B cell (primary cell): ENCODE results near the gene XPNPEP1. TPM values are rescaled to one million over a fixed set of nuclear protein-coding genes. Genes with fewer than 3 reads are reported as not detected.

Experiments
- ATAC-seq: fragments of 200-7000 bp; cut with Tn5 transposase; one replicate; pipeline ENCODE4 v1.10.0; 2021; ENCODE audit warnings: low read depth, mild to moderate bottlenecking, moderate number of reproducible peaks, moderate library complexity
- CTCF ChIA-PET: fragments of 350-600 bp; sonication (Branson Sonifier 250); formaldehyde crosslinking; loops from one replicate; lab custom pipeline; 2021; ENCODE audit warnings: antibody characterized with exemption, inconsistent platforms; lab: Charles Lee
- POLR2A ChIA-PET: fragments of 350-600 bp; sonication (Branson Sonifier 250); formaldehyde crosslinking; loops from one replicate; lab custom pipeline; 2021; ENCODE audit warnings: antibody characterized with exemption; lab: Charles Lee
- DNase-seq: peaks from one replicate; pipeline ENCODE4 v3.0.0; 2013
- H2AFZ ChIP-seq: 2 replicates; pipeline ENCODE4 v1.6.1; 2012; ENCODE audit warnings: mild to moderate bottlenecking, low read depth, low read length; ENCODE audit not compliant: insufficient read depth, poor library complexity, severe bottlenecking
- H3K27ac ChIP-seq, 2 donors: 1 replicate in 1 of 2; 2 replicates in 1 of 2; pipeline ENCODE4 v1.5.1; 2012 to 2013; ENCODE audit warnings: low read length in 2 of 2, mild to moderate bottlenecking in 2 of 2, moderate library complexity in 1 of 2
- H3K27me3 ChIP-seq, 4 experiments: fragments of 200-600 bp in 1 of 4; sonication (generic) in 1 of 4; replicated peaks in 1 of 4; 1 replicate in 2 of 4; 2 replicates in 2 of 4; pipeline versions ENCODE4 v1.6.1 to v1.7.0; 2013 to 2016; ENCODE audit warnings: low read length in 3 of 4, mild to moderate bottlenecking in 2 of 4, mixed read lengths in 1 of 4, moderate library complexity in 1 of 4; ENCODE audit not compliant: insufficient read depth in 4 of 4, control insufficient read depth in 3 of 4; ENCODE audit errors: control extremely low read depth in 1 of 4
- H3K36me3 ChIP-seq, 2 experiments: replicated peaks in 1 of 2; 1 replicate in 1 of 2; 2 replicates in 1 of 2; pipeline versions ENCODE4 v1.6.1 to v1.7.1; 2013; ENCODE audit warnings: low read length in 1 of 2; ENCODE audit not compliant: insufficient read depth in 2 of 2, control insufficient read depth in 1 of 2; ENCODE audit errors: control extremely low read depth in 1 of 2, extremely low read depth in 1 of 2
- H3K4me1 ChIP-seq, 2 donors: fragments of 200-600 bp in 1 of 2; sonication (generic) in 1 of 2; 1 replicate in 1 of 2; 2 replicates in 1 of 2; pipeline versions ENCODE4 v1.5.1 to v1.6.1; 2013 to 2017; ENCODE audit warnings: low read length in 2 of 2; ENCODE audit not compliant: control insufficient read depth in 2 of 2, insufficient read depth in 2 of 2
- H3K4me2 ChIP-seq: replicated peaks from 2 replicates; pipeline ENCODE3; 2012; ENCODE audit warnings: mild to moderate bottlenecking, low read depth, low read length; ENCODE audit not compliant: poor library complexity, severe bottlenecking
- H3K4me3 ChIP-seq, 5 experiments: fragments of 200-600 bp in 1 of 5; sonication (generic) in 1 of 5; 1 replicate in 3 of 5; 2 replicates in 2 of 5; pipeline versions ENCODE4 v1.5.1 to v1.7.0; 2011 to 2016; ENCODE audit warnings: low read length in 4 of 5, mild to moderate bottlenecking in 4 of 5, low read depth in 2 of 5, control low read depth in 1 of 5, moderate library complexity in 1 of 5; ENCODE audit not compliant: insufficient read depth in 1 of 5; ENCODE audit errors: control extremely low read depth in 1 of 5, extremely low read depth in 1 of 5
- H3K79me2 ChIP-seq: fragments of 200-600 bp; sonication (generic); one replicate; pipeline ENCODE4 v1.6.0; 2016; ENCODE audit warnings: low read length; ENCODE audit not compliant: control insufficient read depth, insufficient read depth
- H3K9ac ChIP-seq: fragments of 200-600 bp; sonication (generic); 2 replicates; pipeline ENCODE4 v1.6.1; 2017; ENCODE audit warnings: mild to moderate bottlenecking, low read length, moderate library complexity
- H3K9me3 ChIP-seq, 3 donors: one replicate each; pipeline versions ENCODE4 v1.6.1 to v1.7.1; 2013; ENCODE audit warnings: low read length in 2 of 3; ENCODE audit not compliant: control insufficient read depth in 2 of 3, insufficient read depth in 1 of 3; ENCODE audit errors: control extremely low read depth in 1 of 3
- H4K20me1 ChIP-seq: 2 replicates; pipeline ENCODE4 v1.6.0; 2012; ENCODE audit warnings: mild to moderate bottlenecking, low read length; ENCODE audit not compliant: insufficient read depth, control insufficient read depth, poor library complexity, severe bottlenecking
- H3K27ac Mint-ChIP-seq: one replicate; pipeline ENCODE4 v1.8.0; 2021; ENCODE audit warnings: mixed read lengths
- H3K27me3 Mint-ChIP-seq: one replicate; pipeline ENCODE4 v1.8.0; 2021; ENCODE audit warnings: mixed read lengths
- H3K4me1 Mint-ChIP-seq: one replicate; pipeline ENCODE4 v1.8.0; 2021; ENCODE audit warnings: mixed read lengths
- H3K4me3 Mint-ChIP-seq: one replicate; pipeline ENCODE4 v1.8.0; 2021; ENCODE audit warnings: mixed read lengths
- H3K9me3 Mint-ChIP-seq: one replicate; pipeline ENCODE4 v1.8.0; 2022; ENCODE audit warnings: mixed read lengths; ENCODE audit not compliant: insufficient read depth
- CTCF ChIP-seq: fragments of 200-600 bp; IDR thresholded peaks from one replicate; pipeline ENCODE4 v1.8.0; 2022; ENCODE audit warnings: antibody characterized with exemption, mild to moderate bottlenecking
- EZH2 ChIP-seq: IDR thresholded peaks from 2 replicates; pipeline ENCODE4 v1.6.1; 2012; ENCODE audit warnings: borderline replicate concordance, low read depth, mild to moderate bottlenecking, moderate library complexity, low read length; ENCODE audit not compliant: insufficient read depth, poor library complexity, severe bottlenecking
- WGBS: methylation state at CpG from one replicate; pipeline ENCODE4 v1.1.5; 2013; ENCODE audit warnings: missing lambda C conversion rate; ENCODE audit not compliant: insufficient coverage; 5-methylcytosine and 5-hydroxymethylcytosine counted together
- intact Hi-C: fragments of 100-400 bp; cut with micrococcal nuclease; formaldehyde crosslinking; loops from one replicate; pipeline ENCODE4 v1.10.0; 2022
- polyA plus RNA-seq: library from polyadenylated mRNA; depleted of rRNA; stranded (reverse); fragments of >200 nt; gene quantifications from 2 replicates; pipeline ENCODE4 v1.2.3, GENCODE V29; 2012
- total RNA-seq, 2 donors: library from RNA; stranded (reverse); fragments of 120-200 nt in 1 of 2; gene quantifications; 1 replicate in 1 of 2; 2 replicates in 1 of 2; pipeline versions ENCODE4 v1.2.3 to v1.2.4, GENCODE V29; 2013 to 2022

The XPNPEP1 gene
- total and polyA plus RNA-seq, 2 donors (not counting 1 experiment from before 2014, with no cell fraction given), result 60.6 to 70.8 TPM

DNA sequence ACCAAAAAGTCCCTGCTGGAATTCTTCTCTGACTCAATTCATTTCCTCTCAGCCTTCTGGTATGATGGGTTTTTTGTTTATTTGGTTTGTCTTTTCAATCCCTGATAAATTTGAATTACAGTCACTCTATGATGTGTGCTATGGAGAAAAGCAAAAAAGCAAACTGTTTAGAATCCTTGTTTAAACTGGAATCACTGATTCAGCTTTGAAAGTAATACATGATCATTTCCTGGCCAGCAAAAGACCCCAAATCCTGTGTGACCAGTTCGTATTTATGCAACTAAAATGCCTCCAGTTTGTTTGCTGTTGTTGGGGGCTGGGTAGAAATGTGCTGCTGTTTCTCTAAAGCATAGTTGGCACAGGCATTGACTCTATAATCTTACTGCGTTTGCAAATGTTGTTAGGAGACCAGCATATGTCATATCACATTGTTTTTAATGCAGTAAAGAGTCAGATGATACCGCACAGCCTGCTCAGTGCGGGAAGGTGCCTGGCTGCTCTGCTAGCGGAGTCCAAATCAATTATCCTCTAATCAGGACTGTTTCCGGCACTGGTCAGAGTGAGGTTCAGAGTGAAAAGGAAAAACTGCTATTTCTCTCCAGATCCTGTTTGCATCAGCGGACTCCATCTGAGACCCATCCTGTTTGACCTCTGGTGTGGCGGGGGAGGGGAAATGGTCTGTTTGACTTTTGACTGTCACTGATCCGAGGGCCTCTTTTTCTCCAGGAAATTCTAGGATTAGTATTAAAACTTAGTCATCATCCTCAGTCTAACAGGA is 43.8 kb upstream of the XPNPEP1 start:
- Mint-ChIP-seq H3K4me1 (no peaks in the 10 kb centered on the region), H3K27me3 (no peaks in the 10 kb centered on the region), H3K4me3 (no peak overlapping the region), H3K27ac (no peak overlapping the region), H3K9me3 (no peaks in the 10 kb centered on the region)
- H4K20me1 ChIP-seq, result no peaks in the 10 kb centered on the region
- TF ChIP-seq CTCF, result no peak
- TF ChIP-seq EZH2, result no peak
- peaks cover 0 to 5% (median 0%) of the 10 kb centered on the region in 4 experiments for H3K27me3 ChIP-seq
- no peak overlapping the region for H3K27ac ChIP-seq
- CTCF ChIA-PET, result interaction anchor here (1.0 to 1.6 kb wide), 2 partner anchors 9 to 11 kb away, joined by 4 to 13 read pairs; no protein-coding TSS in a partner anchor
- H3K9ac ChIP-seq, result no peak overlapping the region
- no peaks in the 10 kb centered on the region for H3K9me3 ChIP-seq
- no peak overlapping the region for H3K4me3 ChIP-seq
- no peaks in the 10 kb centered on the region for H3K79me2 ChIP-seq
- no peak overlapping the region for H2AFZ ChIP-seq
- H3K4me1 ChIP-seq, result no peaks in the 10 kb centered on the region
- no peaks in the 10 kb centered on the region for H3K36me3 ChIP-seq
- WGBS, result 100% methylated on average over 4 of the region's 9 CpGs
- ATAC-seq, result no peak
- H3K4me2 ChIP-seq, result no peak overlapping the region
- POLR2A ChIA-PET, result no interaction called here
- intact Hi-C loops, result no loop called here
- DNase-seq, result no peak

- CTCF ChIA-PET, result interaction anchor here (0.6 to 1.3 kb wide), 2 partner anchors 11 to 54 kb away, joined by 3 read pairs; no protein-coding TSS in a partner anchor
- 77% methylated on average over 5 of the region's 10 CpGs for WGBS
- H3K4me1 ChIP-seq, result no peaks in the 10 kb centered on the region
- DNase-seq (no peak), ATAC-seq (no peak)
- H3K4me1 Mint-ChIP-seq, result no peaks in the 10 kb centered on the region
- H3K27me3 ChIP-seq, result peaks cover 0 to 4% (median 0%) of the 10 kb centered on the region in 4 experiments
- H3K4me3 ChIP-seq, result no peak overlapping the region
- H3K4me3 Mint-ChIP-seq, result no peak overlapping the region
- H3K79me2 ChIP-seq, result no peaks in the 10 kb centered on the region
- no peaks in the 10 kb centered on the region for H4K20me1 ChIP-seq
- no peak overlapping the region for H2AFZ ChIP-seq
- H3K27ac ChIP-seq, result no peak overlapping the region
- H3K9ac ChIP-seq, result no peak overlapping the region
- no peak for TF ChIP-seq EZH2
- no peak for TF ChIP-seq CTCF
- no peaks in the 10 kb centered on the region for H3K27me3 Mint-ChIP-seq
- H3K4me2 ChIP-seq, result no peak overlapping the region
- intact Hi-C loops, result no loop called here
- H3K36me3 ChIP-seq, result no peaks in the 10 kb centered on the region
- POLR2A ChIA-PET, result interaction anchor here (0.6 kb wide), 1 partner anchor 12 kb away, joined by 4 read pairs; no protein-coding TSS in a partner anchor
- H3K27ac Mint-ChIP-seq, result no peak overlapping the region
- no peaks in the 10 kb centered on the region for H3K9me3 ChIP-seq
- H3K9me3 Mint-ChIP-seq, result no peaks in the 10 kb centered on the region
Observed at GRCh38 chr10:109964318-109964717, 41.0 kb upstream of the XPNPEP1 start.
